HG02763 (cell line): ENCODE data around the gene RND2.
"Not testable (repeated sequence)": the region's sequence is repeated elsewhere in the genome, so short reads cannot be mapped to it uniquely, and the experiment has no call there.

Source experiments
- ATAC-seq: cut with Tn5 transposase; IDR thresholded peaks from one replicate; pipeline ENCODE4 v1.9.1; 2021; ENCODE audit warnings: mild to moderate bottlenecking, moderate library complexity; ENCODE audit not compliant: unreplicated experiment

RND2 gene, protein sequence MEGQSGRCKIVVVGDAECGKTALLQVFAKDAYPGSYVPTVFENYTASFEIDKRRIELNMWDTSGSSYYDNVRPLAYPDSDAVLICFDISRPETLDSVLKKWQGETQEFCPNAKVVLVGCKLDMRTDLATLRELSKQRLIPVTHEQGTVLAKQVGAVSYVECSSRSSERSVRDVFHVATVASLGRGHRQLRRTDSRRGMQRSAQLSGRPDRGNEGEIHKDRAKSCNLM

DNA sequence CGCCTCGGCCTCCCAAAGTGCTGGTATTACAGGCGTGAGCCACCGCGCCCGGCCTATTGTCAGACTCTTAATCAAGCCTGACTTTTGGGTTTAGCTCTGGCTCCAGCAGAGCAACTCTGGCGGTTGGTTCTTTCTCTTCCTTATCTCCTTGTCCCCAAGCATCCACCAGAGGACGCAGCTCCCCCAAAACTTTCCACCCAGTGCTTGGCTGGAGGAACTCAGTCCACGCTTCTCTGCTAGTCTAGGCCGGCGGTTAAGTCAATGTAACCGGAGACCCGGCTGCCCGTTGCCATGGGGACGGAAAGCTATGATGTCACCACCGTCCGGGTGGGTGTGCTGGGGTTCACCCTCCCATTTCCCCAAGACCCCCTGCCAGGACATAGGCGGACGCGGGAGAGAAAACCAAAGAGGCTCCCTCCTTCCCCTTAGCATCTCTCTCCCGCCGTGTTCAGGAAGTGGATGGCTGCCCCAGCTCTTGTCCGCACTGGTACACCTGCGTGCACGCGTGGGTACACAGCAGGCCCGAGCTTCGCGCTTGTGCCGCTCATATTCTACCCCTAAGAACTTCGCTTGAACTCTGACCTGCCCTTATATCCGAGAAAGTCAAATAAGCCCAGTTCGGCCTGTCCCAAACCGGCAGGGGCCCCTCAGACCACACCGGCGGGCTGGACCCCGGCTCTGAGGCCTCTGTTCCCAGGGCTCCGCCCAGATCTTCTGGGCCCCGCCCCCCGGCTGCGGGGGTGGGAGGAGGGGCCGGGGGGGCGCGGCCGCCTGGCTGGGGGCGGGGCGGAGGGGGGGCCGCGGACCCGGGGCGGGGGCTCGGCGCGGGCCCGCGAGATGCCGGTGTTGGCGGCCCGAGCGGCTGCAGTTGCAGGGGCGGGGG is at the start of gene RND2:
Gene RND2 (plus strand): TSS at position 825 of the 883 bp plus-strand sequence. CDS start 117 bp downstream, outside the sequence.
- no peak for ATAC-seq

DNA sequence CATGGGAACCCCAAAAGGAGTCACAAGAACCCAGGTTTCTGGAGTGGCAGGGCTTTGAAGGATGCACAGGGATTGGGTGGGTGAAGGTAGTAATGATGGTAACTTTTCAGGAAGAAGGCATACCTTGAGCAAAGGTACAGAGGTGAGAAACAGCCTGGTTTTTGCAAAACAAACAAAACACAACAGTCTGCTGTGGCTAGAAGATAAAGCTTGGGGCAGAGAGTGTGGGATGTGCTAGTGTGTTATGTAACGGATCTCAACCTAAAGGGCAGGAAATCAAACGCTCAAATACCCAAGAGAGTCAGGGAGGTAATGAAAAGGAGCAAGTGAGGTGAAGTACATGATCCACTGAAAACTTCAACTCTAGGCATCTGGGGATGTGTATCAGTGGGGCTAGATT is 49.8 kb upstream of the RND2 start:
- ATAC-seq, result no peak

DNA sequence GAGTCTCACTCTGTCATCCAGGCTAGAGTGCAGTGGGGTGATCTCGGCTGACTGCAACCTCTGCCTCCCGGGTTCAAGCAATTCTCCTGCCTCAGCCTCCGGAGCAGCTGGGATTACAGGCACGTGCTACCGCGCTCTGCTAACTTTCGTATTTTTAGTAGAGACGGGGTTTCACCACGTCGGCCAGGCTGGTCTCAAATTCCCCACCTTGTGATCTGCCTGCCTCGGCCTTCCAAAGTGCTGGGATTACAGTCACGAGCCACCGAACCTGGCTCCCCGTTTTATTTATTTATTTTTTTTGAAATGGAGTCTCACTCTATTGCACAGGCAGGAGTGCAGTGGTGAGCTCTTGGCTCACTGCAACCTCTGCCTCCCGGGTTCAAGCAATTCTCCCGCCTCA is 49.3 kb upstream of the RND2 start:
- not testable (repeated sequence) for ATAC-seq

DNA sequence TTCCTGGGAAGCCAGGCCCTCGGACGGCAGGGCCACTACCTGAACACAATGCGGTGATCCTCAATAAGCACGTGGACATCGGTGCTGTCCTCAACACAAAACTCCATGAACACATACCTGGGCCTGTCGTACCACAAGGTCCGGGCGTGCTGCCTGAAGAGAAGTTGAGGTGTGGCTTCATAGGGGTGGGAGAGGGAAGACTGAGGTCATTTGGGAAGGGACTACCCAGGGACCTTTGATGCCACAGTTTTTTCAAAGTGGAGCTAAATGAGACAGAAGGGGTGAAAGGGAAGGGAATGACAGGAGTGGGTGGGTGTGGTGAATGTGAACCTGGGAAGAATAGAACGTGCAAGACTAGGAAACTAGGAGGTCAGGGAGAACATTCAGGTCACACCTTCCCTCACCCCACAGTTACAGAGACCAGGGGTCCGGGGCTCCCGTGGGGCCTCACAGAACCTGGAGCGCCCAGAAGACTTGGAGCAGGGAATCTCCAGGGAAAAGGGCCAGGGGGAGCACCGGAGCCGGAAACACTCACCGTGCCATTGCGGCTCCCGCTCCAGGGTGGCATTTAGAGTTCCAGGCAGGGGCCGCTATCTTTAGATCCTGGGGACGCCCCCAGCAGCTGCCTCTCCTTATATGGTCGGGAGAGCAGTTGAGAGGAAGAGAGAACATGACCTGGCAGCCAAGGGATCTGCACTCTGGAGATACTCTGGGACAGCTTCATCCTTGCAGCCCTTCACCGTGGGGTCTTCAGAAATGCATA is 45.3 kb upstream of the RND2 start, which contains the start of gene PTGES3L:
Gene PTGES3L (minus strand): TSS at position 570 of the 763 bp plus-strand sequence. CDS start 27 bp downstream, at position 543.
- no peak for ATAC-seq

DNA sequence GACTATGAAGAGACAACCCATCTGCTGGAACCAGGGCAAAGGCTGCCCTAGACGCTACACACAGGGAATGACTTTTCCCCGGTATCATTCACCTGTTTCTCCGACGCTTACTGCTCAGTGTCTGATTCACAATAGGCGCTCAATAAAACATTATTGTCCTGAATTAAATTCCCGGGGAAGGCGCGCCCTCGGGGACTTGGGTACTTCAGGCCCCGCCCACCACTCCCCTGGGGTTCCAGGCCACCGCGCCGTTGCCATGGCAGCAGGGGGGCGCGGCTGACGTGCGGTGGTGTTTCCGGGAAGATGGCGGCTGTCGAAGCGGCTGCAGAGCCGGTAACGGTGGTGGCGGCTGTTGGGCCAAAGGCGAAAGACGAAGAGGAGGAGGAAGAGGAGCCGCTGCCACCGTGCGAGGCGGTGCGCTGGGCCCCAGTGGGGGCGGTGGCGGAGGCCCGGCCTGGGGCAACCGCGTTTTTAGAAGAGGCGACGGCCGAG is 44.7 kb upstream of the RND2 start, which contains the start of gene RUNDC1:
Gene RUNDC1 (plus strand): TSS at position 292 of the 492 bp plus-strand sequence. CDS start 12 bp downstream, at position 304.
- ATAC-seq, result peak; percentile 63

DNA sequence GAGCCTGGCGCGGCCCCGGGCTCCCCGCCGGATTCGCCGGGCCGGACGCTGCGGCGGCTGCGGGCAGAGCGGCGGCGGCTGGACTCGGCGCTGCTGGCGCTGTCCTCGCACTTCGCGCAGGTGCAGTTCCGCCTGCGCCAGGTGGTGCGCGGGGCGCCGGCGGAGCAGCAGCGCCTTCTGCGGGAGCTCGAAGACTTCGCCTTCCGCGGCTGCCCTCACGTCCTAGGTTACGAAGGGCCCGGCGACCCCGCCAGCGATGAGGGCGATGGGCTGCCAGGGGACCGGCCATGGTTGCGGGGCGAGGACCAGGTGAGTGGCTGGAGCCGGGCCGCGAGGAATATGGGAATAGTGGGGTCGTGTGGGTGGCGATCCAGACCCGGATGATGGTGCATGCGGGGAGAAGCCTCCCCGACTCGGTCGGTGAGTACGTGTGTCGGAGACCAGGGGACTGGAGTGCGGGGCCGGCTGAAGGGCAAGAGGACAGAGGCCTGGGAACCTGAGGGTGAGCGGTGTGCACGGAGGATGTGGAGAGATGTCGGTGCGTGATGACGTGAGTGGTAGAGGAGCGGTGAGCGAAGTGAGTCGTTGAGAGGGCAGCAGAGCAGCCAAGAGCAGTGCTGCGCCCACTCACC is 44.1 kb upstream of the RND2 start:
- peak; percentile 43 for ATAC-seq

DNA sequence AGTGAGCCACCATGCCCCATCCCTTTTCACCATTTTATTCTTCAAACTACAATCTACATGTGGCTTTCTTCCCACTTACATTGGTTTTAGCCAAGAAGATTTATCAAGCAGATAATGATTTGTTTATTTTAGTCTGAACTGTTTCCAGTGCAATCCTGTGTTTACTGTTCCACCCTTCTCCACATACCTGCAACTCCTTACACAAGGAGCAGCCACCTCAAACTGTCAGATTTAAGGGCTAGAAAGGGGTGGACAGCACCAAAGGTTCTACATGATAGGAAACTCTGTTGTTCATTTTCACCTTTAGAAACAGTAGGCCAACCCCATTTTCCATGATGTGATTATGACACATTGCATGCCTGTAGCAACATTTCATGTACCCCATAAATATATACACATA is 42.8 kb upstream of the RND2 start:
- no peak for ATAC-seq

DNA sequence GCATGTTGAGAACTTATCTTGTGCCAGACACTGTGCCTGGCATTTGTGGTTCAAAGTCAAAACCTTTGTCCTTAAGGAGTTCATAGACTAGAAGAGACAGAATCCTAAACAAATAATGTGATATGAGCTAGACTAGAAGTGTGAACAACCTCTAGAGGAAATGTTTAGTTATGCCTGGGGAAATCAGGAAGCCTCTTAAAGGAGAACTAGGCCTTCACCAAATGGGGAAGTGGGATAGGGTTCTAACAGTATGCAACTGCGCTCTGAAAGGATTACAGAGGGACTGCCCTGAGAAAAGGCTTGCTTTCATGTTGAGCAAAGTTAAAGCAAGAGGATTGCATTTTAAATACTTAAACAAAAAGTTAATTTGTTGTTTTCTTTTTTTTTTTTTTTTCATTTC is 39.8 kb upstream of the RND2 start:
- no peak for ATAC-seq

DNA sequence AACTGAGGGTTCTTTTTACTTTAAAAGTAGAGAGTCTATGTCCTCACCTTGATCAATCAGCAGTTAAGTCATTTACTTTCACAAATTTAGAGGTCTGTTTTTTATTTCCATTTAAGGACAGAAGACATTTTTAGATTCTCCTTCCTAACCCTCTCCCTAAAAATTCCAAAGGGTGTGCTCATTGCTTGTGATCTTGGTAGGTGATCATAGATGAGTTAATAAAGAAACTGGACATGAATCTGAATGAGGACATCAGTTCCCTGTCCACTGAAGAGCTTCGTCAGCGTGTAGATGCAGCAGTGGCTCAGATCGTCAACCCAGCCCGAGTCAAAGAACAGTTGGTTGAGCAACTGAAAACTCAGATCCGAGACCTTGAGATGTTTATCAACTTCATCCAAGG is 35.9 kb upstream of the RND2 start:
- ATAC-seq, result no peak

DNA sequence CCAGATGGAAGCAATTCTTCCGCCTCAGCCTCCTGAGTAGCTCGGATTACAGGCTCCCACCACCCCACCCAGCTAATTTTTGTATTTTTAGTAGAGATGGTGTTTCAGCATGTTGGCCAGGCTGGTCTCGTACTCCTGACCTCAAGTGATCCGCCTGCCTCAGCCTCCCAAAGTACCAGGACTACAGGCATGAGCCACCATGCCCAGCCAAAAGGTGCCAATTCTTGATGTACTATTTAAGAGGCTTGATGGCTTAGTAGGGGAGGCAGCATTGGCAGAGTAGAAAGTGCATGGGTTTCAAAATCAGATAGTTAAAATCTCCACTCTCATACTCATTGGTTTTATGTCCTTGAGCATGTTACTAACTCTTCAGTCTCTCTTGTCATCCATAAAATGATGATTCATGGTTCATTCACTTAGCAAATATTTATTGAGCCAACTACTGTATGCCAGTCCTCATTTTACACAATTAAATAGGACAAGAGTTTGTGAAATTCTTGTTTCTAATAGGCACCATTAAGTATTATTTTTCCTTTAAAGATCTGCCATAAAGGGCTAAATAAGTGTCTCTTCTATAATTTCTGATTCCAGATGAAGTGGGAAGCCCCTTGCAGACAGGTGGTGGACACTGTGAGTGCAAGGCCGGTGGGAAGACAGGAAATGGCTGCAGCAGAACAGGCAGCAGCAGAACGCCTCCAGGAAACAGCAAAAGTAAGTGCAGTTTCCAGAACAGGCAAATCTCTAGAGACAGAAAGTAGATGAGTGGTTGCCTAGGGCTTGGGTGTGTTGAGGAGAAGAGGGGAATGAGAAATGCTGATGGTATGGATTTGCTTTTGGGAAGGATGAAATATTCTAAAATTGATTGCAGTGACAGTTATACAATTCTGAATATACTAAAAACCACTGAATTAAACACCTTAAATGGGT is 35.0 kb upstream of the RND2 start:
- ATAC-seq, result no peak

DNA sequence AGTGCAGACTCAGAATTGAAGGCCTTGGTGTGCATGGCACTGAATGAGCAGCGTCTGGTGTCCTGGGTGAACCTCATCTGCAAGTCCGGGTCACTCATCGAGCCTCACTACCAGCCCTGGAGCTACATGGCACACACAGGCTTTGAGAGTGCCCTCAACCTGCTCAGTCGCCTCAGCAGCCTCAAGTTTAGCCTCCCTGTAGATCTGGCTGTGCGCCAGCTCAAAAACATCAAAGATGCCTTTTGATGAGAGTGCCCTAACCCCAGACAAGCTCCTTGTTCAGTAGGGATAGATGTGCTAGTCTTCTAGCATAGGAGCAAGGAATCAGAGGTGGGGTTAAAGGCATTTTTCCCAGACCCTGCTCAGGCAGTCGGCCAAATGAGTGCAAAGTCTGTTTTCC is 33.6 kb upstream of the RND2 start:
- ATAC-seq, result no peak

DNA sequence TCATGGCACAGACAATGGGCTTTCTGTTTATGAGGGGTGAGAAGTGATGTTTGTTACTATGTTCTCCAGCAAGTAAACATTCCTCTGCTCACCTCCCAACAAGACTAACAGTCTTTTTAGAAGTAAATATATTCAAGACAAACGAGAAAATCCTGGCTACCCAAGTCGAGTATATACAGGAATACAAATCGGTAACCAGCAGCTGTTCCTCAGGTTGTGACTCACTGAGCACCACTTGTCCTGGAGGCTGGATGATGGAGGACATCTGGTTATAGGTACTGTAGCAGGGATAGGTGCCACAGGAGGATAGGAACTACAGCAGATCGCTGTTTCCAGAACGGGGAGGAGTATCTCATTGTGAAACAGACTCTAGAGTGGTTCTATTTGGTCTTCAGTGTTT is 32.2 kb upstream of the RND2 start:
- ATAC-seq, result no peak

DNA sequence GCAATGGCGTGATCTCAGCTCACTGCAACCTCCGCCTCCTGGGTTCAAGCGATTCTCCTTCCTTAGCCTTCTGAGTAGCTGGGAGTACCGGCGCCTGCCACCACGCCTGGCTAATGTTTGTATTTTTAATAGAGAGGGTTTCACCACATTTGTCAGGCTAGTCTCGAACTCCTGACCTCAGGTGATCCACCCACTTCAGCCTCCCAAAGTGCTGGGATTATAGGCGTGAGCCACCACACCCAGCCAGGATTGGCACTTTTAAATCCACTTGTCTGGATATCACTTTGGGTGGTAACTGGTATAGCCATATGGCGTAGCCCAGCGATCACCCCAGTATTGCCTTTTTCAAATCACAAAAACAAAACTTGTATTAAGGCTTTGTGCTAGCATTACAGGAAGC is 31.1 kb upstream of the RND2 start:
- not testable (repeated sequence) for ATAC-seq

DNA sequence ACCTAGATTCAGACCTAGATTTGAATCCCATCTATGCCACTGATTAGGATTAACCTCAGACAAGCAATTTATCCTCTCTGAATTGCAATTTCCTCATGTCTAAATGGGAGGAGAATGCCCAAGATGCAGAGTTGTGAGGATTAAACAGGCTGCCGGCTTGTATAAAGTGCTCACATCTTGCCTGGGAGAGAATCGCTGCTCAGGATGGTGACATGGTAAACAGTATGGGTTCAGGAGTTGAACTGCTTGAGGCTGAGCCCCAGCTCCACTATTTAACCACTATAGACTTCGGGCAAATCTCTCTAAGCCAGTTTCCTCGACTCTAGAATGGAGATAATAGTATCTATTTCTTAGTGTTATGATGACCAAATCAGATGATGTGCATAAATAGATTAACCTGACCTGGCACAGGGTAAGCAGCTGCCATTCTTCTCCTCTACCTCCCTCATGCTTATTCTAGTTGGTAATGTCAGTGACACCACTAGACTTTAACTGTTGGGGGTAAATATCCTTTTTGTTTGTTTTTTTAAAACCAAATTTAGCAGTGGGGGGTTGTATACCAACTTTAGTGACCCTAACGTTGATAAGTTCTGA is 27.5 kb upstream of the RND2 start:
- ATAC-seq, result no peak

DNA sequence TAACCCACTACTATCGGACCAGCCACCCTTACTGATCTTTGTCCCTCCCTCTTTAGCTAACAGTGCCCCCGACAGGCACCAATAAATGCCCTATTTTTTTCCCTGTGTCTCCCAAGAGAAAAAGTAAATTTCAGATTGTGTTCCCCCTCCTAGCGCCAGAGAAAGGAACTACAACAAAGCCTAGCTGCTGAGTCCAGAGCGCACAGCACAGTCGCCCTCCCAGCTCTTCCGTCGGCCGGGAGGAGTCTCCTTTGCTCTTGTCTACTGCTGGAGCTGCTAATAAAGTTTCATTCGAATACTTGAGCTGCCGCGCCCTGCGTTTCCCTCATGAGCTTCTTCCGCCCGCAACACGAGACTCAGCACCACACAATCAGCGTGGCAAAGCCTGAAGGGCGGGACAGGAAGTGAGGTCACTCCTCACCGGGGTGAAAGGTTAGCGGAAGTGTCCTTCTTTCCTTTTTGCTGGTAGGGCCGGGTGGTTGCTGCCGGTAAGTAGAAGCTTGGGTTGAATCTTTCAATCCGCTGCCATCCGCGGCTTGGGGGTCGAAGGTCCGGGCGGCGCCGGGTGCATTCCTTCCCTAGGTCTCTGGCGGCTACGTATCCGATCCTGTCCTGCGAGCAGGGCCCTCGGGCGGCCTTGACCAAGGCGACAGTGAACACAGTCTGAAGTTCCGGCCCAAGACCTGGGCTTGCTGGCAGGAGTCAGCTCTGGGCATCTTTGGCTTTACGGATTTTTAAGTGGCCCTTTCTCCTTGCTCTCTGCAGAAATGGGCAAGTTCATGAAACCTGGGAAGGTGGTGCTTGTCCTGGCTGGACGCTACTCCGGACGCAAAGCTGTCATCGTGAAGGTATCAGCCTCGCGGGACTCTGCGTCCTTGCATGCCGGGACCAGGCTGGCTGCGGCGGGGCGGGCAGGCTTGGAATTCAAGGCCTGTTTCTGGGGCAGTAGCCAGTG is 26.8 kb upstream of the RND2 start, which contains the start of gene RPL27:
Gene RPL27 (plus strand): TSS at position 436 of the 955 bp plus-strand sequence. CDS start 332 bp downstream, at position 768.
- ATAC-seq, result peak; percentile 93

DNA sequence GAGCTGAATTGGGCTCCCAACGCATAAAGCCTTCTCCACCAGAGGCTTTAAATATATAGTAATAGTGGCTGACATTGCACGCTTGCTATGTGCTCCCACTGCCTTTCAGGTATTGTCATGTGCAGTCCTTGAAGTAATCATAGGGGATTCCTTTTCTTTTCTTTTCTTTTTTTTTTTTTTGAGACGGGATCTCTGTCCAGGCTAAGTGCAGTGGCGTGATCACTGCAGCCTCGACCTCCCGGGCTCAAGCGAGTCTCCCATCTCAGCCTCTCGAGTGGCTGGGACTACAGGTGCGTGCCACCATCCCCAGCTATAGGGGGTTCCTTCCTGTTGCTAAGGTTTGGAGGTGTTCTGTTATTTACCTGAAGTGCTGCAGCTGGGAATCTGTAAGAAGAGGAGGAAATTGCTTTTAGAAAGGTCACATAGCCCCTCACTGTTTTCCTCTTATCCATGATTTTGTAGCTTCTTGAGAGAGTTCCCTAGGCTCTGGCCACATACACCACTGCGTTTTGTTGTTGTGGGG is 26.0 kb upstream of the RND2 start:
- ATAC-seq, result no peak

DNA sequence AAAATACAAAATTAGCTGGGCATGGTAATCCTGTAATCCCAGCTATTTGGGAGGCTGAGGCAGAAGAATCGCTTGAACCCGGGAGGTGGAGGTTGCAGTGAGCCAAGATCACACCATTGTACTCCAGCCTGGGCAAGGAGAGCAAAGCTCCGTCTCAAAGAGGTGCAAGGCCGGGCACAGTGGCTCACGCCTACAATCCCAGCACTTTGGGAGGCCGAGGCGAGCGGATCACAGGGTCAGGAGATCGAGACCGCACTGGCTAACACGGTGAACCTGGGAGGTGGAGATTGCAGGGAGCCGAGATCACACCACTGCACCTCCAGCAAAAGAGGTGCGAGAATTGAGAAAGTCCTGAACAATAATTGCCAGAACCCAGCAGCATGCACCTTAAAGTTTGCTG is 24.1 kb upstream of the RND2 start:
- not testable (repeated sequence) for ATAC-seq
